ENCODE results near the gene PPP6R3. TPM values are rescaled to one million over a fixed set of nuclear protein-coding genes. Genes with fewer than 3 reads are reported as not detected.

PPP6R3 gene
- total RNA-seq, 1 experiment from 2014 or later: 138 TPM

DNA sequence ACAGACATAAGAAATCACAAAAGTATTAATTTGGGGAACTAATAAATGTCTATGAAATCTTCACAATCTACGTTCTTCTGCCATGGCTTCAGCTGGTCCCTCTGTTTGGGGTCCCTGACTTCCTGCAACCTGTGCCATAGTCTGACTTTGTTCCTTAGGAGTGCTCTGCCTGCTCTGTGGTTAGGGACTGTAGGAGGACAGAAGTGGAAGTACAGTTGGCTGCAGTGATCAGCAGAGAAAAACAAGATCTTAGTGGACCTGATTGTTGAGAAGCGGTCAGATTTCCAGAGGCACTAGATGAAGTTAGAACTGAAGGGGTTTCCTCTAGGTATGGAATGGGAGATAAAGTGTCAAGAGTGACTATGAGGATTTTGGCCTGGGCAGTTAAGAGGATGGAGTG is 80.6 kb downstream of the PPP6R3 start:
- H3K4me1 ChIP-seq (ENCODE audit: insufficient read depth, low read length): peaks cover 20% of the 10 kb centered on the region
- no peaks in the 10 kb centered on the region for H3K27me3 ChIP-seq (ENCODE audit: insufficient read depth, low read length)
- no peak overlapping the region for H3K4ac ChIP-seq (ENCODE audit: low read depth, low read length)
- no peak overlapping the region for H2BK5ac ChIP-seq (ENCODE audit: insufficient read length, low read length)
- no peak overlapping the region for H4K8ac ChIP-seq (replicated peaks; ENCODE audit: insufficient read length, low read depth, low read length)
- WGBS (ENCODE audit: extremely low coverage, insufficient read length, low lambda C conversion rate): no CpG with 5 or more reads among the region's 2 CpGs
- Mint-ChIP-seq H3K4me3 (peak overlapping the region in 1 of 2 experiments; percentile 33; a peak in 2 of 5 replicates), H3K4me1 (peaks cover 57 to 60% of the 10 kb centered on the region in 2 experiments), H3K36me3 (ENCODE audit: insufficient read depth in 1 of 3, low read depth in 3 of 3) (peaks cover 35 to 74% (median 62%) of the 10 kb centered on the region in 3 experiments; a peak in 6 of 7 replicates), H3K27ac (0 out of 7 replicates have a peak overlapping the region, but pooled peaks of 1 of the 3 experiments have one; percentile 2), H3K9me3 (peaks cover 0 to 4% of the 10 kb centered on the region in 2 experiments; a peak in 1 of 5 replicates), H3K27me3 (ENCODE audit: low read depth) (no peaks in the 10 kb centered on the region)
- no peak overlapping the region for H2BK20ac ChIP-seq (ENCODE audit: low read depth, low read length, poor library complexity, severe bottlenecking)
- no peak overlapping the region for H3K18ac ChIP-seq (ENCODE audit: insufficient read length, low read depth, low read length)
- H2AFZ ChIP-seq (ENCODE audit: low read length): no peak overlapping the region
- peaks cover 15% of the 10 kb centered on the region for H3K79me1 ChIP-seq (ENCODE audit: insufficient read depth, low read depth, low read length, poor library complexity, severe bottlenecking)
- H2BK120ac ChIP-seq (ENCODE audit: low read depth, low read length, poor library complexity, severe bottlenecking): no peak overlapping the region
- H4K91ac ChIP-seq (ENCODE audit: insufficient read length, low read depth, low read length): no peak overlapping the region
- H3K14ac ChIP-seq (ENCODE audit: insufficient read depth, low read length): no peak overlapping the region
- H2AK5ac ChIP-seq (ENCODE audit: insufficient read length, low read length): no peak overlapping the region
- H3K56ac ChIP-seq (ENCODE audit: insufficient read length, low read depth, low read length): no peak overlapping the region
- H3K23me2 ChIP-seq (ENCODE audit: insufficient read length, low read depth, low read length, poor library complexity, severe bottlenecking): no peaks in the 10 kb centered on the region
- peaks cover 5% of the 10 kb centered on the region; the same call in 1 of the 2 replicates for H3K79me2 ChIP-seq (ENCODE audit: insufficient read depth, low read length)
- H4K20me1 ChIP-seq (ENCODE audit: control insufficient read depth, insufficient read depth, insufficient read length): no peaks in the 10 kb centered on the region
- no peak for DNase-seq
- H2BK12ac ChIP-seq (ENCODE audit: insufficient read length, low read depth, low read length): no peak overlapping the region
- H3K9ac ChIP-seq (ENCODE audit: extremely low read depth, insufficient read length, low read length): no peak overlapping the region
- TF ChIP-seq, protein P1, sequence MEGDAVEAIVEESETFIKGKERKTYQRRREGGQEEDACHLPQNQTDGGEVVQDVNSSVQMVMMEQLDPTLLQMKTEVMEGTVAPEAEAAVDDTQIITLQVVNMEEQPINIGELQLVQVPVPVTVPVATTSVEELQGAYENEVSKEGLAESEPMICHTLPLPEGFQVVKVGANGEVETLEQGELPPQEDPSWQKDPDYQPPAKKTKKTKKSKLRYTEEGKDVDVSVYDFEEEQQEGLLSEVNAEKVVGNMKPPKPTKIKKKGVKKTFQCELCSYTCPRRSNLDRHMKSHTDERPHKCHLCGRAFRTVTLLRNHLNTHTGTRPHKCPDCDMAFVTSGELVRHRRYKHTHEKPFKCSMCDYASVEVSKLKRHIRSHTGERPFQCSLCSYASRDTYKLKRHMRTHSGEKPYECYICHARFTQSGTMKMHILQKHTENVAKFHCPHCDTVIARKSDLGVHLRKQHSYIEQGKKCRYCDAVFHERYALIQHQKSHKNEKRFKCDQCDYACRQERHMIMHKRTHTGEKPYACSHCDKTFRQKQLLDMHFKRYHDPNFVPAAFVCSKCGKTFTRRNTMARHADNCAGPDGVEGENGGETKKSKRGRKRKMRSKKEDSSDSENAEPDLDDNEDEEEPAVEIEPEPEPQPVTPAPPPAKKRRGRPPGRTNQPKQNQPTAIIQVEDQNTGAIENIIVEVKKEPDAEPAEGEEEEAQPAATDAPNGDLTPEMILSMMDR (conservative IDR thresholded peaks at IDR 0.05): no peak
- H3K23ac ChIP-seq (ENCODE audit: insufficient read length, low read depth, low read length): no peak overlapping the region
- H3K9me3 ChIP-seq (ENCODE audit: control insufficient read depth, low read depth, low read length): no peaks in the 10 kb centered on the region
- H3T11ph ChIP-seq (ENCODE audit: low read length): no peak overlapping the region
- no peak overlapping the region for H3K27ac ChIP-seq (ENCODE audit: insufficient read length, low read depth, low read length)
- no peak overlapping the region for H2BK15ac ChIP-seq (ENCODE audit: low read depth, low read length)
- no peak overlapping the region for H4K5ac ChIP-seq (ENCODE audit: insufficient read length, low read depth, low read length)
- H3K4me2 ChIP-seq (ENCODE audit: insufficient read depth, insufficient read length, low read length): peak overlapping the region; percentile 41

Measured in H9 (cell line).